H1 (cell line): ENCODE measurements around the gene CACNA1B. TPM values are rescaled to one million over a fixed set of nuclear protein-coding genes. Genes with fewer than 3 reads are reported as not detected.

Experiments used
- CBX8 ChIP-seq: fragments of 300-800, 300-1000 bp; sonication (generic); IDR thresholded peaks from 2 replicates; pipeline ENCODE4 v1.7.1; 2016; ENCODE audit warnings: low read depth, low read length, borderline replicate concordance
- CEBPB ChIP-seq: IDR thresholded peaks from 2 replicates; pipeline ENCODE4 v1.6.1; 2012; ENCODE audit warnings: low read depth, low read length
- CHD2 ChIP-seq: IDR thresholded peaks from 2 replicates; pipeline ENCODE4 v1.6.1; 2012; ENCODE audit warnings: low read length, improper control_type of control experiment
- CTBP2 ChIP-seq: IDR thresholded peaks from 2 replicates; pipeline ENCODE4 v1.7.0; 2011; ENCODE audit warnings: borderline replicate concordance, mild to moderate bottlenecking, moderate library complexity, mixed read lengths, low read length; ENCODE audit not compliant: insufficient read depth, insufficient read length
- EGR1 ChIP-seq: IDR thresholded peaks from 2 replicates; pipeline ENCODE4 v1.6.1; 2011; ENCODE audit warnings: low read depth, low read length, borderline replicate concordance
- EP300 ChIP-seq, 2 experiments: IDR thresholded peaks; 1 replicate in 1 of 2; 2 replicates in 1 of 2; pipeline ENCODE4 v1.6.1; 2011 to 2012; ENCODE audit warnings: low read depth in 2 of 2, low read length in 2 of 2, mild to moderate bottlenecking in 2 of 2, borderline replicate concordance in 1 of 2, inconsistent platforms in 1 of 2, moderate library complexity in 1 of 2
- HDAC2 ChIP-seq, 2 experiments: fragments of 300-600 bp in 1 of 2; sonication (generic) in 1 of 2; IDR thresholded peaks; 2 replicates each; pipeline ENCODE4 v1.6.1; 2011 to 2012; ENCODE audit warnings: low read depth in 2 of 2, low read length in 2 of 2, mild to moderate bottlenecking in 2 of 2, moderate library complexity in 2 of 2, borderline replicate concordance in 1 of 2, inconsistent platforms in 1 of 2
- HDAC6 ChIP-seq: IDR thresholded peaks from one replicate; pipeline ENCODE4 v1.7.1; 2012; ENCODE audit warnings: low read depth, mild to moderate bottlenecking, inconsistent platforms, low read length, moderate library complexity
- JUND ChIP-seq: IDR thresholded peaks from 2 replicates; pipeline ENCODE4 v1.6.1; 2011; ENCODE audit warnings: mild to moderate bottlenecking, improper control_type of control experiment, low read length
- KDM1A ChIP-seq: fragments of 200-600, 300-600 bp; sonication (generic); IDR thresholded peaks from 2 replicates; pipeline ENCODE4 v1.7.1; 2016; ENCODE audit warnings: mild to moderate bottlenecking, low read length, borderline replicate concordance
- MAFK ChIP-seq: IDR thresholded peaks from 2 replicates; pipeline ENCODE4 v1.6.1; 2012; ENCODE audit warnings: low read depth, mild to moderate bottlenecking, improper control_type of control experiment, low read length
- POLR2AphosphoS5 ChIP-seq: IDR thresholded peaks from 2 replicates; pipeline ENCODE4 v1.6.1; 2011; ENCODE audit warnings: low read depth, low read length
- POU5F1 ChIP-seq: IDR thresholded peaks from 2 replicates; pipeline ENCODE4 v1.6.1; 2011; ENCODE audit warnings: low read depth, mild to moderate bottlenecking, low read length, moderate library complexity
- RXRA ChIP-seq: IDR thresholded peaks from 2 replicates; pipeline ENCODE4 v1.6.1; 2011; ENCODE audit warnings: low read depth, mild to moderate bottlenecking, low read length, moderate library complexity; ENCODE audit not compliant: insufficient read depth
- SIN3A ChIP-seq, 2 experiments: IDR thresholded peaks in 1 of 2; conservative IDR thresholded peaks in 1 of 2; 2 replicates each; pipeline ENCODE4 v1.6.1; 2011 to 2012; ENCODE audit warnings: low read length in 2 of 2, improper control_type of control experiment in 1 of 2, low read depth in 1 of 2, mild to moderate bottlenecking in 1 of 2
- SIRT6 ChIP-seq: IDR thresholded peaks from one replicate; pipeline ENCODE4 v1.7.1; 2012; ENCODE audit warnings: low read length, inconsistent platforms
- SIX5 ChIP-seq: IDR thresholded peaks from 2 replicates; pipeline ENCODE4 v1.6.1; 2011; ENCODE audit warnings: mild to moderate bottlenecking, low read depth, low read length
- SUZ12 ChIP-seq: fragments of 200-600 bp; sonication (generic); IDR thresholded peaks from 2 replicates; pipeline ENCODE4 v1.6.1; 2012; ENCODE audit warnings: mild to moderate bottlenecking, inconsistent platforms, low read length, moderate library complexity, mixed read lengths
- YY1 ChIP-seq: IDR thresholded peaks from 2 replicates; pipeline ENCODE4 v1.6.1; 2011; ENCODE audit warnings: low read depth, mild to moderate bottlenecking, low read length
- ZNF274 ChIP-seq: IDR thresholded peaks from 2 replicates; pipeline ENCODE4 v1.7.0; 2012; ENCODE audit warnings: low read length, borderline replicate concordance; ENCODE audit errors: extremely low read depth
- polyA plus RNA-seq, 7 experiments: library from polyadenylated mRNA; depleted of rRNA in 3 of 7; stranded (reverse) in 5 of 7; unstranded in 2 of 7; fragments of >200 nt in 5 of 7; fragments of 200-250 nt in 2 of 7; gene quantifications; 1 replicate in 5 of 7; 2 replicates in 1 of 7; 4 replicates in 1 of 7; pipeline versions ENCODE4 v1.2.1 to v1.2.3, GENCODE V29; 2011 to 2013; ENCODE audit warnings: missing spikeins in 2 of 7, mixed read lengths in 2 of 7
- total RNA-seq: library from RNA; stranded (reverse); fragmentation: NEBNext Ultra II Directional; extraction: Animal tissue kit (Norgen Biotek cat#: 25700); gene quantifications from 2 replicates; pipeline ENCODE4 v1.2.1, GENCODE V29; 2021
- TF ChIP-seq, protein P1 (sequence below): IDR thresholded peaks from 2 replicates; pipeline ENCODE4 v1.6.1; 2011; ENCODE audit warnings: low read depth, mild to moderate bottlenecking, low read length; ENCODE audit not compliant: insufficient read depth
- TF ChIP-seq, protein P2 (sequence below): IDR thresholded peaks from 2 replicates; pipeline ENCODE4 v1.6.1; 2012; ENCODE audit warnings: inconsistent platforms
- TF ChIP-seq, protein P3 (sequence below): IDR thresholded peaks from 2 replicates; pipeline ENCODE4 v1.6.1; 2012; ENCODE audit warnings: inconsistent platforms

Gene CACNA1B
- total and polyA plus RNA-seq, 2 of the 8 experiments (the other 6 are each of a cell fraction or from before 2014, with no cell fraction given) = 1.5 to 5.7 TPM

DNA sequence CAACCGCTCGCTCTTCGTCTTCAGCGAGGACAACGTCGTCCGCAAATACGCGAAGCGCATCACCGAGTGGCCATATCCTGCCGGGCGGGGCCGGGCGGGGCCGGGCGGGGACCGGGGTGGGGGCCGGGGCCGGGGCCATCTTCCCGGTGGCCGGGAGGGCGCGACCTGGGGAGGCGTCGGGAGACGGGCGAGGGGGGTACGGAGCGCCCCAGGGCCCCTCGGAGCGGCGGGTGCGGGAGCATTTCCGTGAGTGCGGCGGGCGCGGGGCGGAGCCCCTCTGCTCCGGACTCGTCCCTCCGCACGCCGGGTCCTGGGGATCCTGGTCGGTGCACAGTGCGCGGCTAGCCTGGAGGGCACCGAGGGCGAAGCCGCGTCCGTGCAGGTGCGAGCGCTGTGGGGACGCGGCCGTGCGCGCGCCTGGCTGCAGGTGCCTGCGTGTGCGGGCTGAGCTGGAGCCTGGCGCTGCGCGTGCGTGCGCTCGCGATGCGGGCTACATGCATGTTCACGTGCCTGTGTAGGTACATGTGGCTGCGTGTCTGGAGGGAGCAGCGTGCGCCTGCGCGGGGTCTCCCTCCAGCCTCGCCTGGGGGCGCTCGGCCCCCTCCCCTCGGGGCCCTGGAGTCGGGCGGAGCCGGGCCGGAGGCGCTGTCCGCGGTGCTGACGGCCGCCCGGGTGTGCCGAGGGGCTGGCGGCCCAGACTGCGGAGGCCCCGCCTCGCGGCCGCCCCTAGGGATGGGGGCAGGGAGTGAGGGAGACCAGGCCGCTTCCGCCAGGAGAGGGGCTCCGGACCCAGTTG, 762 bp downstream of the CACNA1B start (continued):
- TF ChIP-seq CBX8 (no peak), YY1 (no peak), POU5F1 (no peak), RXRA (no peak), MAFK (no peak), SIRT6 (no peak), JUND (no peak), EP300 (IDR thresholded peaks at IDR 0.05; ENCODE audit: borderline replicate concordance in 1 of 2, low read depth in 2 of 2, low read length in 2 of 2) (no peak), SIX5 (no peak), POLR2AphosphoS5 (no peak), SIN3A (conservative IDR thresholded peaks at IDR 0.05 in 1 of 2, IDR thresholded peaks at IDR 0.05 in 1 of 2; ENCODE audit: low read depth in 1 of 2, low read length in 2 of 2) (peak; percentile 58 to 76; a peak in 1 of 4 replicates), EGR1 (no peak), KDM1A (no peak), ZNF274 (no peak), HDAC6 (no peak), HDAC2 (IDR thresholded peaks at IDR 0.05; ENCODE audit: borderline replicate concordance in 1 of 2, low read depth in 2 of 2, low read length in 2 of 2) (no peak), SUZ12 (no peak), CHD2 (no peak), CTBP2 (no peak), CEBPB (no peak)
- TF ChIP-seq, protein P1, sequence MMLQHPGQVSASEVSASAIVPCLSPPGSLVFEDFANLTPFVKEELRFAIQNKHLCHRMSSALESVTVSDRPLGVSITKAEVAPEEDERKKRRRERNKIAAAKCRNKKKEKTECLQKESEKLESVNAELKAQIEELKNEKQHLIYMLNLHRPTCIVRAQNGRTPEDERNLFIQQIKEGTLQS = no peak
- TF ChIP-seq, protein P2, sequence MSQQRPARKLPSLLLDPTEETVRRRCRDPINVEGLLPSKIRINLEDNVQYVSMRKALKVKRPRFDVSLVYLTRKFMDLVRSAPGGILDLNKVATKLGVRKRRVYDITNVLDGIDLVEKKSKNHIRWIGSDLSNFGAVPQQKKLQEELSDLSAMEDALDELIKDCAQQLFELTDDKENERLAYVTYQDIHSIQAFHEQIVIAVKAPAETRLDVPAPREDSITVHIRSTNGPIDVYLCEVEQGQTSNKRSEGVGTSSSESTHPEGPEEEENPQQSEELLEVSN = peak; percentile 73
- TF ChIP-seq, protein P3, sequence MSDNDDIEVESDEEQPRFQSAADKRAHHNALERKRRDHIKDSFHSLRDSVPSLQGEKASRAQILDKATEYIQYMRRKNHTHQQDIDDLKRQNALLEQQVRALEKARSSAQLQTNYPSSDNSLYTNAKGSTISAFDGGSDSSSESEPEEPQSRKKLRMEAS = peak; percentile 75
